ENCODE data around the gene CCDC78. TPM values are rescaled to one million over a fixed set of nuclear protein-coding genes. Genes with fewer than 3 reads are reported as not detected.
"Not testable (repeated sequence)": the region's sequence is repeated elsewhere in the genome, so short reads cannot be mapped to it uniquely, and the experiment has no call there.

The CCDC78 gene
- total and polyA plus RNA-seq, 2 experiments from 2014 or later: 10.5 to 12.6 TPM

GRCh38 chr16:692356-693108, 33.7 kb downstream of the CCDC78 start:
- Histone ChIP-seq H3F3A (replicated peaks; ENCODE audit: low read depth) (0 out of 2 replicates have a peak, but pooled peaks cover 3% of the 10 kb centered on the region), H4K20me1 (replicated peaks; ENCODE audit: insufficient read depth) (no peaks in the 10 kb centered on the region; the same call in 1 of the 2 replicates), H3K4me3 (no peak overlapping the region), H3K79me2 (replicated peaks; ENCODE audit: insufficient read depth) (no peaks in the 10 kb centered on the region; the same call in 1 of the 2 replicates), H3K27me3 (ENCODE audit: insufficient read depth) (peaks cover 57% of the 10 kb centered on the region), H3K9me2 (ENCODE audit: insufficient read depth) (no peaks in the 10 kb centered on the region), H3K36me3 (ENCODE audit: insufficient read depth) (no peaks in the 10 kb centered on the region), H3K4me1 (ENCODE audit: insufficient read depth) (no peaks in the 10 kb centered on the region; the same call in 1 of the 2 replicates), H3K27ac (ENCODE audit: low read depth) (no peak overlapping the region), H2AFZ (no peak overlapping the region), H3K4me2 (no peak overlapping the region)
- peaks cover 39% of the 10 kb centered on the region for H3K27me3 Mint-ChIP-seq (ENCODE audit: insufficient read depth, low read depth, poor library complexity)
- H3K27ac Mint-ChIP-seq: no peak overlapping the region
- peaks cover 2% of the 10 kb centered on the region; the same call in 1 of the 3 replicates for H3K36me3 Mint-ChIP-seq (ENCODE audit: low read depth)
- H3K9me3 Mint-ChIP-seq: no peaks in the 10 kb centered on the region; the same call in 1 of the 3 replicates
- TF ChIP-seq STAT1 (IDR thresholded peaks at IDR 0.05; ENCODE audit: unreplicated experiment): no peak
- H3K4me3 Mint-ChIP-seq: peak overlapping the region; percentile 4; the same call in 1 of the 3 replicates
- DNase-seq (ENCODE audit: low spot score) (no peak), ATAC-seq (no peak)
- H3K4me1 Mint-ChIP-seq: peaks cover 3% of the 10 kb centered on the region; the same call in 2 of the 3 replicates

GRCh38 chr16:691242-691641, 35.0 kb downstream of the CCDC78 start:
- not testable (repeated sequence) for H3K4me1 ChIP-seq (ENCODE audit: insufficient read depth); H3K36me3 Mint-ChIP-seq (ENCODE audit: low read depth); H3F3A ChIP-seq (replicated peaks; ENCODE audit: low read depth); H3K4me3 ChIP-seq; H3K9me2 ChIP-seq (ENCODE audit: insufficient read depth); H3K36me3 ChIP-seq (ENCODE audit: insufficient read depth); H3K9me3 Mint-ChIP-seq; DNase-seq (ENCODE audit: low spot score); H3K27ac ChIP-seq (ENCODE audit: low read depth); ATAC-seq; H4K20me1 ChIP-seq (replicated peaks; ENCODE audit: insufficient read depth); H2AFZ ChIP-seq; H3K4me1 Mint-ChIP-seq; H3K79me2 ChIP-seq (replicated peaks; ENCODE audit: insufficient read depth); H3K4me2 ChIP-seq; H3K27ac Mint-ChIP-seq
- Mint-ChIP-seq H3K4me3 (peak overlapping the region; percentile 87; the same call in 1 of the 3 replicates), H3K27me3 (ENCODE audit: insufficient read depth, low read depth, poor library complexity) (peaks cover 34% of the 10 kb centered on the region)
- peaks cover 52% of the 10 kb centered on the region for H3K27me3 ChIP-seq (ENCODE audit: insufficient read depth)

- no peak overlapping the region for H3K27ac ChIP-seq (ENCODE audit: low read depth)
- H3F3A ChIP-seq (replicated peaks; ENCODE audit: low read depth): 0 out of 2 replicates have a peak, but pooled peaks cover 3% of the 10 kb centered on the region
- no peak for ATAC-seq
- peaks cover 10% of the 10 kb centered on the region for H3K36me3 Mint-ChIP-seq (ENCODE audit: low read depth)
- H2AFZ ChIP-seq: no peak overlapping the region
- H3K79me2 ChIP-seq (replicated peaks; ENCODE audit: insufficient read depth): no peaks in the 10 kb centered on the region; the same call in 1 of the 2 replicates
- no peaks in the 10 kb centered on the region for H3K9me2 ChIP-seq (ENCODE audit: insufficient read depth)
- H3K4me3 Mint-ChIP-seq: peak overlapping the region; percentile 87
- H3K27me3 Mint-ChIP-seq (ENCODE audit: insufficient read depth, low read depth, poor library complexity): peaks cover 22% of the 10 kb centered on the region
- H3K27me3 ChIP-seq (ENCODE audit: insufficient read depth): peaks cover 37% of the 10 kb centered on the region
- H3K4me3 ChIP-seq: peak overlapping the region; percentile 95
- H3K4me2 ChIP-seq: peak overlapping the region; percentile 99
- H3K36me3 ChIP-seq (ENCODE audit: insufficient read depth): no peaks in the 10 kb centered on the region
- H3K9me3 Mint-ChIP-seq: no peaks in the 10 kb centered on the region; the same call in 1 of the 3 replicates
- H3K4me1 Mint-ChIP-seq: no peaks in the 10 kb centered on the region; the same call in 1 of the 3 replicates
- H3K27ac Mint-ChIP-seq: peak overlapping the region; percentile 82; the same call in 1 of the 2 replicates
- no peaks in the 10 kb centered on the region for H3K4me1 ChIP-seq (ENCODE audit: insufficient read depth)
- no peaks in the 10 kb centered on the region for H4K20me1 ChIP-seq (replicated peaks; ENCODE audit: insufficient read depth)
- DNase-seq (ENCODE audit: low spot score): no peak
- TF ChIP-seq CREB1 (CRISPR knock-in tag; IDR thresholded peaks at IDR 0.05; ENCODE audit: low read depth) (no peak), NANOG (IDR thresholded peaks at IDR 0.05; ENCODE audit: borderline replicate concordance) (no peak), EZH2 (IDR thresholded peaks at IDR 0.05; ENCODE audit: low read depth, unreplicated experiment) (no peak), STAT1 (IDR thresholded peaks at IDR 0.05; ENCODE audit: unreplicated experiment) (no peak), ZNF462 (CRISPR knock-in tag; IDR thresholded peaks at IDR 0.05) (no peak), EZH2phosphoT487 (IDR thresholded peaks at IDR 0.05; ENCODE audit: unreplicated experiment) (no peak)
Observed at GRCh38 chr16:689175-689897, 36.9 kb downstream of the CCDC78 start.

All from GM23338 (cell line).